AG20443 (cell line): ENCODE measurements around the gene UBTF.
"Not testable (repeated sequence)": the region's sequence is repeated elsewhere in the genome, so short reads cannot be mapped to it uniquely, and the experiment has no call there.

Experiments
- DNase-seq: peaks from one replicate; pipeline ENCODE4 v3.0.0; 2012; ENCODE audit warnings: low spot score, mixed read lengths

Gene UBTF

GRCh38 chr17:44241106-44241624 is 21.7 kb upstream of the UBTF start:
- no peak for DNase-seq

- DNase-seq: not testable (repeated sequence)
These were observed 18.4 kb upstream of the UBTF start for GRCh38 chr17:44237886-44238285.

GRCh38 chr17:44236444-44236991 is 17.0 kb upstream of the UBTF start:
- DNase-seq: no peak

- DNase-seq: peak; percentile 7
These were observed 16.1 kb upstream of the UBTF start for GRCh38 chr17:44235583-44235936.

GRCh38 chr17:44233582-44233981 is 14.1 kb upstream of the UBTF start:
- DNase-seq: no peak

- DNase-seq: no peak
These were observed 12.6 kb upstream of the UBTF start for GRCh38 chr17:44232061-44232460.

- no peak for DNase-seq
These were observed 10.7 kb upstream of the UBTF start for GRCh38 chr17:44230140-44230539.

GRCh38 chr17:44229090-44229489 is 9.6 kb upstream of the UBTF start:
- no peak for DNase-seq

GRCh38 chr17:44223541-44224071 is 4.1 kb upstream of the UBTF start:
- peak; percentile 42 for DNase-seq

- peak; percentile 87 for DNase-seq
These were observed 2.8 kb upstream of the UBTF start for GRCh38 chr17:44222112-44222869.

- no peak for DNase-seq
These were observed 2.3 kb upstream of the UBTF start for GRCh38 chr17:44221862-44222111.

GRCh38 chr17:44221084-44221861 is 1.8 kb upstream of the UBTF start:
- DNase-seq: peak; percentile 82

GRCh38 chr17:44220213-44221083 is 973 bp upstream of the UBTF start:
- peak; percentile 83 for DNase-seq

- peak; percentile 86 for DNase-seq
These were observed 313 bp downstream of the UBTF start for GRCh38 chr17:44219108-44219615.

- peak; percentile 94 for DNase-seq
These were observed 949 bp downstream of the UBTF start for GRCh38 chr17:44218344-44219107.

GRCh38 chr17:44217738-44218343 is 1.6 kb downstream of the UBTF start:
- no peak for DNase-seq

- no peak for DNase-seq
These were observed 2.8 kb downstream of the UBTF start for GRCh38 chr17:44216694-44217093.

- no peak for DNase-seq
These were observed 3.3 kb downstream of the UBTF start for GRCh38 chr17:44216173-44216572.

- no peak for DNase-seq
These were observed 4.6 kb downstream of the UBTF start for GRCh38 chr17:44214896-44215295.

- DNase-seq: no peak
These were observed 5.3 kb downstream of the UBTF start for GRCh38 chr17:44214230-44214494.
